Muscle layer of duodenum (tissue), 2 donors: ENCODE results near the gene CCDC182.

ENCODE experiments used
- H3K27ac ChIP-seq: one replicate; pipeline ENCODE4 v1.7.0; 2013; ENCODE audit warnings: mild to moderate bottlenecking, low read length
- H3K27me3 ChIP-seq: one replicate; pipeline ENCODE4 v1.7.0; 2013; ENCODE audit warnings: low read depth, mild to moderate bottlenecking, control low read depth, low read length
- H3K36me3 ChIP-seq, 2 donors: one replicate each; pipeline ENCODE4 v1.7.0; 2013; ENCODE audit warnings: low read length in 2 of 2, control low read depth in 1 of 2, mild to moderate bottlenecking in 1 of 2; ENCODE audit not compliant: insufficient read depth in 2 of 2, control insufficient read depth in 1 of 2
- H3K4me1 ChIP-seq, 2 donors: one replicate each; pipeline ENCODE4 v1.7.0; 2013; ENCODE audit warnings: low read length in 2 of 2, mild to moderate bottlenecking in 2 of 2, control low read depth in 1 of 2, moderate library complexity in 1 of 2; ENCODE audit not compliant: insufficient read depth in 2 of 2, control insufficient read depth in 1 of 2
- H3K4me3 ChIP-seq, 2 donors: one replicate each; pipeline ENCODE4 v1.7.0; 2013; ENCODE audit warnings: low read length in 2 of 2, low read depth in 1 of 2, mild to moderate bottlenecking in 1 of 2
- H3K9me3 ChIP-seq, 2 donors: one replicate each; pipeline ENCODE4 v1.7.0; 2013; ENCODE audit warnings: low read length in 2 of 2, control low read depth in 1 of 2, mild to moderate bottlenecking in 1 of 2; ENCODE audit not compliant: control insufficient read depth in 1 of 2
- donor health status: healthy.

The CCDC182 gene

DNA sequence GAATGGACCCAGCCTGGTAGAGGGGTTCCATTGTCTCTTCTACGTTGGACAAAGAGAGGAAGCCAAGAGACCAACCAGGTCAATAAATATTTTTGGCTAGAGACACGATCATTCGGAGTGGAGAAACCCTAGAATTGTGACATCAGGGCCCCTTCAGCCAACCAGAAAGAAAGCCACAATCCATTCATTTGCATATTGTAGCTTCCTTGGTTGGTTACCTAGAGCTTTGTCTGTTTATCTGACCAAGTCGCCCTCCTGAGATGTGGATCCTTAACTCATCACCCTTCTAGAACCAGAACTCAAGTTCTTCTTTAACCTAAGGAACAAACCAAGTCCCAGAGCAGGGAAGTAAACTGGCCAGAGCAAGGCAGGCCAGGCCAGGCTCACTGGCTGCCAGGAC, at the start of gene CCDC182:
Gene CCDC182 (minus strand): TSS at position 58 of the 400 bp plus-strand sequence. CDS start 27 bp downstream, at position 31.
- Histone ChIP-seq H3K36me3 (no peaks in the 10 kb centered on the region), H3K27me3 (no peaks in the 10 kb centered on the region), H3K9me3 (no peaks in the 10 kb centered on the region), H3K27ac (no peak within 1 kb of the TSS), H3K4me3 (no peak within 1 kb of the TSS), H3K4me1 (peaks cover 0 to 1% of the 10 kb centered on the region in 2 donors)

DNA sequence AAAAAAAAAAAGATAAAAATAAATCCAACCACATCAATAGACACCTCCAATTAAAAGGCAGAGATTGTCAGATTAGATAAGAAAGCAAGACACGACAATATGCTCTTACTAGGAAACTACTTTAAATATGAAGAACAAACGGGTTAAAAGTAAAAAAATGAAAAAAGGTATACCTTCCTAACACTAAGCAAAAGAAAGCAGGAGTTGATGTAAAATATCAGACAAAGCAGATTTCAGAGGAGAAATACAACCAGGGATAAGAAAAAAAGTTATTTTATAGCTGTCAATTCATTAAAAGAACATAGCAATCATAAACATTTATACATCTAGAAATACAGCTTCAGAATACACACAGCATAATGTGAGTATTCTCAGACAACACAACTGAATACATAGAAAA, 49.7 kb upstream of the CCDC182 start:
- no peaks in the 10 kb centered on the region for H3K27me3 ChIP-seq
- H3K9me3 ChIP-seq, result no peaks in the 10 kb centered on the region
- H3K4me1 ChIP-seq, result no peaks in the 10 kb centered on the region
- no peaks in the 10 kb centered on the region for H3K36me3 ChIP-seq
- no peak overlapping the region for H3K27ac ChIP-seq
- H3K4me3 ChIP-seq, result no peak overlapping the region

DNA sequence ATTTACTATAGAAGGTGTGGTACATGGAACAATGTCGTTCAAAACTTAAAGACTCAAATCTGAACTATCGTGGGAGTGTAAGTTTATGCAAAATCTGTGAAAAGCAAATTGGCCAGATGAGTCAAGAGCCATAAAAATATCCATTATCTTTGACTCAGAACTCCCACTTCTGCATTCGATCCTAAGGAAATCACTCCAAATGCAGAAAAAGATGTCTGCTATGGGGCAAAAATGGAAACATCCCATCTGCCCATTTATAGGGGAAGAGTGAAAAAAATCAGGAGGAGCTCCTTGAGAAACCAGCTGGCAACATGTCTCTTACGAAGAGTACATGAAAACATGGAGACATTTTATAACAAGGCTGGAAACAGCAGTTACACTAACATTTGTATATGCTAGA, 43.6 kb upstream of the CCDC182 start:
- Histone ChIP-seq H3K36me3 (no peaks in the 10 kb centered on the region), H3K9me3 (no peaks in the 10 kb centered on the region), H3K4me1 (no peaks in the 10 kb centered on the region), H3K27ac (no peak overlapping the region), H3K27me3 (no peaks in the 10 kb centered on the region), H3K4me3 (no peak overlapping the region)

DNA sequence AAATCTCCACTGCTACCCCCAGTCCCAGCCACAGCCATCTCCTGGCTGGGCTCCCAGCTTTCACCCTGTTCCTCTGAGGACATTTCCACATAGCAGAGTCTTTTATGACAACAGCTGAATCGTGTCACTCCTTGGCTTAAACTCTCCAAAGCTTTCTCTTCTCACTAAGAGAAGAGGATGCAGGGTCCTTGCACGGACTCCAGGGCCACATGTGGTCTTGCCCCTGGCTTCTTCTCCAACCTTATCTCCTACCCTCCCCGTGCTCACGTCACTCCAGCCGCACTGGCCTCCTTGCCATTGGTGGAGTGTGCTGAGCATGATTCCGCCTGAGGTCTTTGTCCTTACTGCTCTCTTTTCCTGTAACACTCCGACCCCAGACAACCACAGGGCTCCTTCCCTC, 39.9 kb upstream of the CCDC182 start:
- Histone ChIP-seq H3K4me3 (no peak overlapping the region), H3K27me3 (no peaks in the 10 kb centered on the region), H3K9me3 (no peaks in the 10 kb centered on the region), H3K36me3 (no peaks in the 10 kb centered on the region), H3K4me1 (peaks cover 0 to 23% of the 10 kb centered on the region in 2 donors), H3K27ac (no peak overlapping the region)

DNA sequence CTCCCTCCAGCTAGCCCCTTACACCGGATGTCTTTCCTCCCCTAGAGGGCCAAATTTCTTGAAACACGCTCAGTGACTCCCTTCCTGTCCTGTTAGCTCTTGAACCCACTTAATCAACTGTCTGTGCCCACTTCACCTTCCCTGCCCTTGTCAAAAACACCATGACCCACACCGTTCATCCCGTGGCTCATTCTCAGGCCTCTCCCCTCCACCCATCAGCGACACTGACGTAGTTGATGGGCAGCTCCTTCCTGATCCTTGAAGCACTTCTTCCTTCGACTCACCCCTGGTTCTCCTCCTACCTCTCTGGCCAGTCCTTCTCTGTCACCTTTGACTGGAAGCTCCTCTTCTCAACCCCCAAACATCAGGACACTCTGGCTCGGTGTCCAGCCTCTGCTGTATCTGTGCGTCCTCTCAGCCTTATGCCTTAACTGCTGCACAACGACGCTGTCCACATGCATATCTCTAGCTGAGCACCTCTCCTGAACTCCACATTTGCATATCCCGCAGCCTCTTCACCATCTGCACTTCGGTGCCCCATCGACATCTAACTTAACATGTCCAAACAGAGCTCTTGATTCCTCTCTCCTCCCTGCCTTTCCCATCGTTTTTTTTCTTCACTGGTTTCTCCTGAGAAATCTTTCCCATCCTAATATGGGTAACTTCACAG, 39.3 kb upstream of the CCDC182 start:
- Histone ChIP-seq H3K36me3 (no peaks in the 10 kb centered on the region), H3K27me3 (no peaks in the 10 kb centered on the region), H3K27ac (no peak overlapping the region), H3K4me3 (no peak overlapping the region), H3K9me3 (no peaks in the 10 kb centered on the region), H3K4me1 (peaks cover 0 to 23% of the 10 kb centered on the region in 2 donors)

DNA sequence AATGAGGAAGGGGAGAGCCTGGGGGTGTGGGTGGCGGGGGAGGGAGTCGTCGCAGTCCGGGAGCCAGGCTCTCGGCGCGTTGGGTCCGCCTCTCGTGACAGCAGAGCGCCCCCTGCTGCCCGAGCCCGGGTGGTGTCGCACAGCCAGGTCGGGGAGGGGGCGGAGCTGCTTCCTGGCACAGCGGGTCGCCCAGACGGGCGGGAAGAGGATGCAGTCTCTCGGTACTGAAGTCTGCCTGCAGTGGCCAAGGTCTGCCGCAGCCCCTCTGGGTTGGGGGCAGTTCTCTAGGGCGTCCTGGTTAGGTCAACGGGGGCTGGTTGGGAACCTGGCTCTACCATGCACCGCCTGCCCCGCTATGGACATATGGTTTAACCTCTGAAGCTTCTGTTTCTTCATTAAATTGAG, 38.2 kb upstream of the CCDC182 start:
- peaks cover 0 to 23% of the 10 kb centered on the region in 2 donors for H3K4me1 ChIP-seq

DNA sequence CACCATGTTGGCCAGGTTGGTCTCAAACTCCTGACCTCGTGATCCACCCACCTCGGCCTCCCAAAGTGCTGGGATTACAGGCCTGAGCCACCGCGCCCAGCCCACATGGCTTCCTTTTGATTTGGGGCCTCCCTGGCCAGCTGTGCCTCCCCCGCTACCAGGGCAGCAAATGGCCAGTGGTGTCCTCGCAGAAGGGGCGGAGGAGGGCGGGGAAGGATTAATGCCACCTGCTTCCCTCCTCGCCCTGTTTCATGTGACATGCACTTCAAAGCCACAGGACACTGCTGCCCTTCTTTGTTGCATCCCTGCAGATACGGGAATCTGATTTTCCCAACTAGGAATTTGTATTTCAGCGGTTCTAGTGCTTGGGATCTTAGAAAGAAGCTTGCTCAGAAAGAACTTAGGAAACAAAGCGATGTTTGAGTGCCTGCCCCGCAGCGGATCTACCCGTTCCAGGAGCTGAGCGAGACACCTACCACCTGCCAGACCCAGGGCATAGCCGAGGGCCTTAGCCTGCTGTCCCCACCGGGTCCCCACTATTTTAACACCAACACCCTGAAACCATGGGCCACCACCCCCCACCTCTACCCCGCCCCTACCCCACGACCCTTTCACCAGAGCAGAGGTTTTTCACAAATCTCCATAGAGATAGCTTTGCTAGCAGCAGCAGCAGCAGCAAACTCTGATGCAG, 37.7 kb upstream of the CCDC182 start:
- H3K9me3 ChIP-seq, result no peaks in the 10 kb centered on the region
- H3K4me3 ChIP-seq, result peak overlapping the region in 1 of 2 donors; percentile 9
- H3K36me3 ChIP-seq, result no peaks in the 10 kb centered on the region
- H3K27me3 ChIP-seq, result no peaks in the 10 kb centered on the region
- peaks cover 0 to 23% of the 10 kb centered on the region in 2 donors for H3K4me1 ChIP-seq
- H3K27ac ChIP-seq, result no peak overlapping the region

More for the DNA sequence above, 38.2 kb upstream of the CCDC182 start:
- Histone ChIP-seq H3K4me3 (peak overlapping the region in 1 of 2 donors; percentile 9), H3K9me3 (no peaks in the 10 kb centered on the region), H3K27me3 (no peaks in the 10 kb centered on the region), H3K27ac (no peak overlapping the region), H3K36me3 (no peaks in the 10 kb centered on the region)

DNA sequence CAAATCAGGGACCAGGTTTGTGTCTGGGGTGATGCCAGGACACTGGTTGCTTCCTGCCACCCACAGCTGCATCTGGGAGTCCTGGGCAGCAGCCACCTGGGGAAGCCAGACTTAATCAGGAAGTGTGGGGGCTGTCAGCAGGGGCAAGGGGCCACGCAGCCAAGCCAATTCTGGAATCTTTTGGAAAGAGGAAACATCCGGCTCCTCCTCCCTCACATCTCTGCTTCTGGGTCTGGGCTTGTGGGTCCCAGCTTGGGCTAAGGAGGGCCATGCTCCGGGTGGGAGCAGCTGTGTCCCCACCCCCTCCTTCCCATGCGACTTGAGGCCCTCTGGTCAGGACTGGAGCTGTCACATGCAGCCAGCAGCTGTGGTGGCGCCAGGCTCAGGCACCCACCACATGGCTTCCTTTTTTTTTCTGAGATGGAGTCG, 37.0 kb upstream of the CCDC182 start:
- no peak overlapping the region for H3K27ac ChIP-seq
- no peaks in the 10 kb centered on the region for H3K27me3 ChIP-seq
- H3K4me1 ChIP-seq, result peaks cover 0 to 23% of the 10 kb centered on the region in 2 donors
- no peaks in the 10 kb centered on the region for H3K9me3 ChIP-seq
- no peak overlapping the region for H3K4me3 ChIP-seq
- no peaks in the 10 kb centered on the region for H3K36me3 ChIP-seq

DNA sequence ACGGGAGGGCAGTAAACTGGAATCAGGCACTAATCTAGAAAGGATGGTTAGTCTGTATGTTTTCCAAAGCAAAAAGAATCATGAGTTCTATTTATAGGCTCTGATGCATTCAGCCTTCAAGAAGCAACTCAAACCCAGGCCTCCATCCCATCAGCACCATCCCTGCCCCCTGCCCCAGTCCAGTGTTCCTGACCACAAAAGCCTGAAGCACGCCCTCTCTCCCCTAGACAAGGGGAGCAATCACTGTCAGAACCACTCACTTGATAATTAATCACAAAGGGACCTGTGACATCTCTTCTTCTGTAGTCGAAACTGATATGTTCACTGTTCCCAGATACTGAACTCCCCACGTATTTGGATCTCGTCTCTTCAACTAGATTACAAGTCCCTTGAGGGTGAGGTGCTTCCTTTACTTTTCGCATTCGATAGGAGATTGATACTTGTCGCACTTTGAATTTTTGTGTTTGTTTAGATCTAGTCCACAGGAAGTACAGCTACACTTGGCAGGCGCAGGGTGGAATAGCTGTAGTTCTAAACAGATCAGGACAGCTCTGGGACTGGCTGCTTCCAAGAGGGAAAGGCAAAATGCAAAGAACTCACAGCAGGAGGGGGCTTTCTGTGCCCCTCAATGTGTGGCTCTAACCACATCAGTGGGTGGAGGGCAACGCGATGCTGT, 36.4 kb upstream of the CCDC182 start:
- H3K4me3 ChIP-seq, result no peak overlapping the region
- no peaks in the 10 kb centered on the region for H3K9me3 ChIP-seq
- no peaks in the 10 kb centered on the region for H3K36me3 ChIP-seq
- H3K27ac ChIP-seq, result no peak overlapping the region
- no peaks in the 10 kb centered on the region for H3K27me3 ChIP-seq
- H3K4me1 ChIP-seq, result peaks cover 0 to 23% of the 10 kb centered on the region in 2 donors

DNA sequence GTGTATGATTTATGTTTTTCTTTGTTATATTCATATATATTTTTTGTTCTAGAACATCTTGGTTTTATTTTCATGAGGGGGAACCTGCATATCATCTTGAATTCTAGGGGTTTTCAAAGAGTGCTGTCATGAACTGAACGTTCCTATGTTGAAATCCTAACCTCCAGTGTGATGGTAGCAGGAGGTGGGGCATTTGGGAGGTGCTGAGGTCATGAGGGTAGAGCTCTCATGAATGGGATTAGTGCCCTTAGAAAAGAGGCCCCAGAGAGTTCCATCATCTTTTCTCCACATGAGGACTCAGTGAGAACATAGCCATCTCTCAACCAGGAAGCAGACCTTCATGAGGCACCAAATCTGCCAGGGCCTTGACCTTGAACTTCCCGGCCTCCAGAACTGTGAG, 34.6 kb upstream of the CCDC182 start:
- H3K4me1 ChIP-seq, result peaks cover 0 to 23% of the 10 kb centered on the region in 2 donors
- H3K9me3 ChIP-seq, result no peaks in the 10 kb centered on the region
- no peak overlapping the region for H3K27ac ChIP-seq
- H3K36me3 ChIP-seq, result no peaks in the 10 kb centered on the region
- H3K27me3 ChIP-seq, result no peaks in the 10 kb centered on the region
- H3K4me3 ChIP-seq, result no peak overlapping the region

DNA sequence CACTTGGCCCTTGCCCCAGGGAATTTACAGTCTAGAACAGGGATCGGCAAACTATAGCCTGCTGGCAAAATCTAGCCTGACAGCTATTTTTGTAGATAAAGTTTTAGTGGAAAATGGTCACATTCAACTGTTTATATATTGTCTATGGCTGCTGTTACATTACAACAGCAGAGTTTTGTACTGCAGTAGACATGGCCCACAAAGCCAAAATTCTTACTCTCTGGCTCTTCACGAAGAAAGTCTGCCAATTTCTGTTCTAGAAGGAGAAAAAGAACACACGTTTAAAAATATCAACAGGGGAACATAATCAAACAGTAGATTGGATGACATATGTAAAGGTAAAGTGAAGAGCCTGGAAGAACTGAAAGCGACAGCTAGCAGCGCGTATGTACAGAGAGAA, 33.2 kb upstream of the CCDC182 start:
- Histone ChIP-seq H3K27me3 (no peaks in the 10 kb centered on the region), H3K36me3 (no peaks in the 10 kb centered on the region), H3K4me1 (peaks cover 0 to 20% of the 10 kb centered on the region in 2 donors), H3K9me3 (no peaks in the 10 kb centered on the region), H3K27ac (no peak overlapping the region), H3K4me3 (no peak overlapping the region)
